ENCODE results near the gene RAB27A.

RAB27A gene

DNA sequence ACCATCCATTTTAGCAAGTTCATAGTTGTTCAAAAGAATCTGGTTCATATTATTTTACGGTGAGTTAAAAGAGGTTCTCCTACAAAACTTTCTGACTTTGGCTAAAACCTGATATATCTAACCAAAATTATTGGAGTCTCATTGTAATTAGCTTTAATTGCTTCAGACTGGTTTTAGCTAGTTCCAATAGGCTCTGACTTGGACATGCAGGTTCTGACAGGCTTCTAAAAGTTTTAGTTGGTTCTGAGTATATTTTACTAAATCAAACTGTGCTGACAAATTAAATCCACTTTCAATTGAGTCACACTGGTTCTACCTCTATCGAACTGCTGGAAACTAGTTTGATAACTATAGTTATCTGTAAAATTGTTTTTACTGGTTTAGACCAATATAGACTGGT, 50.7 kb downstream of the RAB27A start:
- H3K4me2 ChIP-seq (ENCODE audit: low read depth, low read length, poor library complexity, severe bottlenecking) = no peak overlapping the region

DNA sequence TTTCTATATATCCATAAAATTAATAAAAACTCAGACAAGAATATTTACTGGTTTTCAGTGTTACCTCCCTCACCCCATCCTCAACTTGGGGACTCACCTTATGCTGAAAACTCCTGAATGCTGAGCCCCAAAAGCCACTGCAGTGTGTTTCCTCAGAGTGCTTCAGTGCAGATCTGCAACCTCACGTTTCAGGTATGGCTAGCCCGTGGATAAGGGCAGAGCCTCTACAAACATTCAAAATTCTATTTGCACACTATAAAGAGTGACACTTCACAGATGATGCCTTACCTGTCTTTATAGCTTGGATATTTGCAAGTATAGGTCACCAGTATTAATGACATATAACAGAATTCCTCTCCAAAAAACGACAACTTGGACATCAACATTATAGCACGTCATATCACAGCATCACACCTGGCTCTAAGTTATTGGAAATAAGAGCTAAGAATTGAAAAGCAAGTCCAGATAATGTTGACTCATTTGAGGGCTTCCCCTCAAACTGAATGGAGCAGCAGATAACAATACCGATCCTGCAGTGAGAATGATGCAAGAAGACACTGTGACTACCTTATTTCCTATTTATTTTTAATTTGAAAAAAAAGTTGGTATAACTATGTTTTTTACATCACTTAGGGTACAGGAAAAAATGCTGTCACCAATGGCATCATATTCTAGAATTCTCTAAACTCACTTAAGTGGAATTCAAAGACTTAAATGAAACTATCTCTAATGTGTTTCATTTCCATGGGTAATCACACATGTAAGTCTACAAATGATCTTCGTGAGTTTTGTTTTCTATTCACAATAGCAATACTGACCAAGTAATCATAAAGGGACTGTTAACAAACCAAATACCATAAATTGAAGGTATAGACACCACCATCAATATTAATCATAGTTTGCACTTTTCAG, 52.1 kb downstream of the RAB27A start:
- Histone ChIP-seq H2AFZ (ENCODE audit: low read depth, low read length, severe bottlenecking) (no peak overlapping the region), H3K9ac (ENCODE audit: low read length) (no peak overlapping the region), H3K4me2 (ENCODE audit: low read depth, low read length, poor library complexity, severe bottlenecking) (no peak overlapping the region), H3K79me2 (ENCODE audit: insufficient read depth, low read length) (no peaks in the 10 kb centered on the region), H3F3A (ENCODE audit: insufficient read depth) (no peaks in the 10 kb centered on the region), H3K27me3 (ENCODE audit: low read length) (no peaks in the 10 kb centered on the region), H4K20me1 (ENCODE audit: low read depth, low read length) (no peaks in the 10 kb centered on the region), H3K4me3 (ENCODE audit: insufficient read depth, low read length, poor library complexity, severe bottlenecking) (no peak overlapping the region), H3K36me3 (ENCODE audit: low read length) (no peaks in the 10 kb centered on the region), H3K27ac (ENCODE audit: low read depth, low read length) (no peak overlapping the region), H3K9me3 (ENCODE audit: insufficient read depth, low read length) (no peaks in the 10 kb centered on the region), H3K9me2 (replicated peaks; ENCODE audit: insufficient read depth, low read length) (no peaks in the 10 kb centered on the region)
- TF ChIP-seq EZH2phosphoT487 (conservative IDR thresholded peaks at IDR 0.05; ENCODE audit: low read length) = no peak
- TF ChIP-seq, protein P1, sequence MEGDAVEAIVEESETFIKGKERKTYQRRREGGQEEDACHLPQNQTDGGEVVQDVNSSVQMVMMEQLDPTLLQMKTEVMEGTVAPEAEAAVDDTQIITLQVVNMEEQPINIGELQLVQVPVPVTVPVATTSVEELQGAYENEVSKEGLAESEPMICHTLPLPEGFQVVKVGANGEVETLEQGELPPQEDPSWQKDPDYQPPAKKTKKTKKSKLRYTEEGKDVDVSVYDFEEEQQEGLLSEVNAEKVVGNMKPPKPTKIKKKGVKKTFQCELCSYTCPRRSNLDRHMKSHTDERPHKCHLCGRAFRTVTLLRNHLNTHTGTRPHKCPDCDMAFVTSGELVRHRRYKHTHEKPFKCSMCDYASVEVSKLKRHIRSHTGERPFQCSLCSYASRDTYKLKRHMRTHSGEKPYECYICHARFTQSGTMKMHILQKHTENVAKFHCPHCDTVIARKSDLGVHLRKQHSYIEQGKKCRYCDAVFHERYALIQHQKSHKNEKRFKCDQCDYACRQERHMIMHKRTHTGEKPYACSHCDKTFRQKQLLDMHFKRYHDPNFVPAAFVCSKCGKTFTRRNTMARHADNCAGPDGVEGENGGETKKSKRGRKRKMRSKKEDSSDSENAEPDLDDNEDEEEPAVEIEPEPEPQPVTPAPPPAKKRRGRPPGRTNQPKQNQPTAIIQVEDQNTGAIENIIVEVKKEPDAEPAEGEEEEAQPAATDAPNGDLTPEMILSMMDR (IDR thresholded peaks at IDR 0.05; ENCODE audit: insufficient read depth, low read length, poor library complexity, severe bottlenecking) = no peak

More for the DNA sequence above, 50.7 kb downstream of the RAB27A start:
- no peak overlapping the region for H3K4me3 ChIP-seq (ENCODE audit: insufficient read depth, low read length, poor library complexity, severe bottlenecking)
- no peaks in the 10 kb centered on the region for H3K9me3 ChIP-seq (ENCODE audit: insufficient read depth, low read length)
- no peak overlapping the region for H3K27ac ChIP-seq (ENCODE audit: low read depth, low read length)
- no peaks in the 10 kb centered on the region for H3K9me2 ChIP-seq (replicated peaks; ENCODE audit: insufficient read depth, low read length)
- no peaks in the 10 kb centered on the region for H3F3A ChIP-seq (ENCODE audit: insufficient read depth)
- TF ChIP-seq, protein P1 (IDR thresholded peaks at IDR 0.05; ENCODE audit: insufficient read depth, low read length, poor library complexity, severe bottlenecking) = no peak
- no peak for TF ChIP-seq EZH2phosphoT487 (conservative IDR thresholded peaks at IDR 0.05; ENCODE audit: low read length)
- H3K9ac ChIP-seq (ENCODE audit: low read length) = no peak overlapping the region
- H4K20me1 ChIP-seq (ENCODE audit: low read depth, low read length) = no peaks in the 10 kb centered on the region
- H3K79me2 ChIP-seq (ENCODE audit: insufficient read depth, low read length) = no peaks in the 10 kb centered on the region
- no peaks in the 10 kb centered on the region for H3K27me3 ChIP-seq (ENCODE audit: low read length)
- no peak overlapping the region for H2AFZ ChIP-seq (ENCODE audit: low read depth, low read length, severe bottlenecking)
- no peaks in the 10 kb centered on the region for H3K36me3 ChIP-seq (ENCODE audit: low read length)

DNA sequence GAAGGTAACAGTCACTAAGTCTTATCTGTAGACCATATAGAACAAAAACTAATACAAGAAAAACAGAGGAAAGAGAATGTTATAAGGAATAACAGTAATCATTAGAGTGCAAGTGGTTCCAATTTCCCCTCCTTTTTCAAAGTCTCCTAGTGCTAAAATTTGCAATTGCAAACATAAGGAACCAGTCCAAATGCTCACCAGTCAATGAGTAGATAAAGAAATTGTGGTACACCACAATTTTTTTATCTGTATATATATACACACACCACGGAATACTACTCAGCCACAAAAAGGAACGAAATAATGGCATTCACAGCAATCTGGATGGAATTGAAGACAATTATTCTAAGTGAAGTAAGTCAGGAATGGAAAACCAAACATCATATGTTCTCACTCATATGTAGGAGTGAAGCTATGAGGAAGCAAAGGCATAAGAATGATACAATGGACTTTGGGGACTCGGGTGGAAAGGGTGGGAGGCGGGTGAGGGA, 54.0 kb downstream of the RAB27A start:
- Histone ChIP-seq H3K4me2 (ENCODE audit: low read depth, low read length, poor library complexity, severe bottlenecking) (no peak overlapping the region), H3K4me3 (ENCODE audit: insufficient read depth, low read length, poor library complexity, severe bottlenecking) (no peak overlapping the region), H3K79me2 (ENCODE audit: insufficient read depth, low read length) (no peaks in the 10 kb centered on the region), H3K9me3 (ENCODE audit: insufficient read depth, low read length) (no peaks in the 10 kb centered on the region), H2AFZ (ENCODE audit: low read depth, low read length, severe bottlenecking) (no peak overlapping the region), H3K27me3 (ENCODE audit: low read length) (no peaks in the 10 kb centered on the region), H3K9me2 (replicated peaks; ENCODE audit: insufficient read depth, low read length) (no peaks in the 10 kb centered on the region), H4K20me1 (ENCODE audit: low read depth, low read length) (no peaks in the 10 kb centered on the region), H3K27ac (ENCODE audit: low read depth, low read length) (no peak overlapping the region), H3K36me3 (ENCODE audit: low read length) (no peaks in the 10 kb centered on the region), H3F3A (ENCODE audit: insufficient read depth) (no peaks in the 10 kb centered on the region), H3K9ac (ENCODE audit: low read length) (no peak overlapping the region)
- TF ChIP-seq EZH2phosphoT487 (conservative IDR thresholded peaks at IDR 0.05; ENCODE audit: low read length) = no peak
- TF ChIP-seq, protein P1 (IDR thresholded peaks at IDR 0.05; ENCODE audit: insufficient read depth, low read length, poor library complexity, severe bottlenecking) = no peak

Measured in SU-DHL-6 (cell line).